ENCODE measurements around the gene TMED7.

Gene TMED7

DNA sequence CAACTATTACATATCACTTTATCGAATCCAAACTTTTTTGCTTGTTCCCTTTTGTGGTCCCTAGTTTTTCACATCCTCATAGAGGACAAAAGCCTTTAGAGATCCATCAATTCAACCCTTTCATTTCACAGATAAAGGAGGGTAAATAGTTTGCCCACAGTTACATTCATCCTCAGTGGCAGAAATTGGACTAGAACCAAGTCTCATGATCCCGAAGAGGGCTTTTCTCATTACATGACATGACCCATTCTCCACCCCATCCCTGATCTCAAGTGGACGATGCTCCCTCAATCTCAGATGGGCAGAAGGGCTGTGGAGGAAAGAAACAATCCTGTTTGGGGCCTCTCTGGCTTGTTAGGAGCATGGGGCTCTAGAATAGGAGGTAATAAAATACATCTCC lies 46.6 kb downstream of the TMED7 start:
- H3K4me3 ChIP-seq (replicated peaks; ENCODE audit: insufficient read depth, low read length) = no peak overlapping the region
- no peak for DNase-seq (ENCODE audit: low read depth in 1 of 2, low spot score in 1 of 2)

DNA sequence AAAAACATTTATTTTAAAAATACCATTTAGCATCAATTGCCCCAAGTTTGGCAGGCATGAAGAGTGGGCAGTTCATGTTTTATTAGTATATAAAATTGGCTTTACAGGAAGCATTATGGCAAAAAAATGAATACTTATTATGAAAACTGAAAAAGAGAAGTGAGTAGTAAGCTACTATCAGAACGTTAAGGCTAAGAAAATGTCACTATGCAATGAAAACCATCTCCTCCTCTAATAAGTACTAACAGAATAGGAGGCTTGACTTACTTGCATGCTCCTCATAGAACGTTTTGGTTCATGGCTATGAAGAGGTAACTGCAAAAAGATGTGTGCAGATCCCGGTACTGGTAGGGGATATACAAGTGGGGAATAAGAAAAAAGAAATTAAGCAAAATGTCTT lies 47.2 kb downstream of the TMED7 start:
- Histone ChIP-seq H3K27ac (replicated peaks) (no peak overlapping the region), H3K4me3 (replicated peaks; ENCODE audit: insufficient read depth, low read length) (no peak overlapping the region), H3K27me3 (ENCODE audit: insufficient read depth, poor library complexity, severe bottlenecking) (no peaks in the 10 kb centered on the region)
- TF ChIP-seq, protein P1, sequence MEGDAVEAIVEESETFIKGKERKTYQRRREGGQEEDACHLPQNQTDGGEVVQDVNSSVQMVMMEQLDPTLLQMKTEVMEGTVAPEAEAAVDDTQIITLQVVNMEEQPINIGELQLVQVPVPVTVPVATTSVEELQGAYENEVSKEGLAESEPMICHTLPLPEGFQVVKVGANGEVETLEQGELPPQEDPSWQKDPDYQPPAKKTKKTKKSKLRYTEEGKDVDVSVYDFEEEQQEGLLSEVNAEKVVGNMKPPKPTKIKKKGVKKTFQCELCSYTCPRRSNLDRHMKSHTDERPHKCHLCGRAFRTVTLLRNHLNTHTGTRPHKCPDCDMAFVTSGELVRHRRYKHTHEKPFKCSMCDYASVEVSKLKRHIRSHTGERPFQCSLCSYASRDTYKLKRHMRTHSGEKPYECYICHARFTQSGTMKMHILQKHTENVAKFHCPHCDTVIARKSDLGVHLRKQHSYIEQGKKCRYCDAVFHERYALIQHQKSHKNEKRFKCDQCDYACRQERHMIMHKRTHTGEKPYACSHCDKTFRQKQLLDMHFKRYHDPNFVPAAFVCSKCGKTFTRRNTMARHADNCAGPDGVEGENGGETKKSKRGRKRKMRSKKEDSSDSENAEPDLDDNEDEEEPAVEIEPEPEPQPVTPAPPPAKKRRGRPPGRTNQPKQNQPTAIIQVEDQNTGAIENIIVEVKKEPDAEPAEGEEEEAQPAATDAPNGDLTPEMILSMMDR (IDR thresholded peaks at IDR 0.05; ENCODE audit: insufficient read depth, low read length) = no peak
- TF ChIP-seq SPI1 (IDR thresholded peaks at IDR 0.05; ENCODE audit: borderline replicate concordance, low read depth) (no peak), POLR2AphosphoS5 (IDR thresholded peaks at IDR 0.05; ENCODE audit: low read depth) (no peak), GABPA (IDR thresholded peaks at IDR 0.05; ENCODE audit: low read depth) (no peak)
- TF ChIP-seq, protein P2, sequence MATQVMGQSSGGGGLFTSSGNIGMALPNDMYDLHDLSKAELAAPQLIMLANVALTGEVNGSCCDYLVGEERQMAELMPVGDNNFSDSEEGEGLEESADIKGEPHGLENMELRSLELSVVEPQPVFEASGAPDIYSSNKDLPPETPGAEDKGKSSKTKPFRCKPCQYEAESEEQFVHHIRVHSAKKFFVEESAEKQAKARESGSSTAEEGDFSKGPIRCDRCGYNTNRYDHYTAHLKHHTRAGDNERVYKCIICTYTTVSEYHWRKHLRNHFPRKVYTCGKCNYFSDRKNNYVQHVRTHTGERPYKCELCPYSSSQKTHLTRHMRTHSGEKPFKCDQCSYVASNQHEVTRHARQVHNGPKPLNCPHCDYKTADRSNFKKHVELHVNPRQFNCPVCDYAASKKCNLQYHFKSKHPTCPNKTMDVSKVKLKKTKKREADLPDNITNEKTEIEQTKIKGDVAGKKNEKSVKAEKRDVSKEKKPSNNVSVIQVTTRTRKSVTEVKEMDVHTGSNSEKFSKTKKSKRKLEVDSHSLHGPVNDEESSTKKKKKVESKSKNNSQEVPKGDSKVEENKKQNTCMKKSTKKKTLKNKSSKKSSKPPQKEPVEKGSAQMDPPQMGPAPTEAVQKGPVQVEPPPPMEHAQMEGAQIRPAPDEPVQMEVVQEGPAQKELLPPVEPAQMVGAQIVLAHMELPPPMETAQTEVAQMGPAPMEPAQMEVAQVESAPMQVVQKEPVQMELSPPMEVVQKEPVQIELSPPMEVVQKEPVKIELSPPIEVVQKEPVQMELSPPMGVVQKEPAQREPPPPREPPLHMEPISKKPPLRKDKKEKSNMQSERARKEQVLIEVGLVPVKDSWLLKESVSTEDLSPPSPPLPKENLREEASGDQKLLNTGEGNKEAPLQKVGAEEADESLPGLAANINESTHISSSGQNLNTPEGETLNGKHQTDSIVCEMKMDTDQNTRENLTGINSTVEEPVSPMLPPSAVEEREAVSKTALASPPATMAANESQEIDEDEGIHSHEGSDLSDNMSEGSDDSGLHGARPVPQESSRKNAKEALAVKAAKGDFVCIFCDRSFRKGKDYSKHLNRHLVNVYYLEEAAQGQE (IDR thresholded peaks at IDR 0.05; ENCODE audit: insufficient replicate concordance, low read depth) = no peak
- DNase-seq (ENCODE audit: low read depth in 1 of 2, low spot score in 1 of 2) = no peak

More for the DNA sequence above, 46.6 kb downstream of the TMED7 start:
- Histone ChIP-seq H3K27me3 (ENCODE audit: insufficient read depth, poor library complexity, severe bottlenecking) (no peaks in the 10 kb centered on the region), H3K27ac (replicated peaks) (no peak overlapping the region)
- TF ChIP-seq, protein P2 (IDR thresholded peaks at IDR 0.05; ENCODE audit: insufficient replicate concordance, low read depth) = no peak
- TF ChIP-seq SPI1 (IDR thresholded peaks at IDR 0.05; ENCODE audit: borderline replicate concordance, low read depth) = no peak
- TF ChIP-seq, protein P1 (IDR thresholded peaks at IDR 0.05; ENCODE audit: insufficient read depth, low read length) = no peak
- no peak for TF ChIP-seq GABPA (IDR thresholded peaks at IDR 0.05; ENCODE audit: low read depth)
- no peak for TF ChIP-seq POLR2AphosphoS5 (IDR thresholded peaks at IDR 0.05; ENCODE audit: low read depth)

DNA sequence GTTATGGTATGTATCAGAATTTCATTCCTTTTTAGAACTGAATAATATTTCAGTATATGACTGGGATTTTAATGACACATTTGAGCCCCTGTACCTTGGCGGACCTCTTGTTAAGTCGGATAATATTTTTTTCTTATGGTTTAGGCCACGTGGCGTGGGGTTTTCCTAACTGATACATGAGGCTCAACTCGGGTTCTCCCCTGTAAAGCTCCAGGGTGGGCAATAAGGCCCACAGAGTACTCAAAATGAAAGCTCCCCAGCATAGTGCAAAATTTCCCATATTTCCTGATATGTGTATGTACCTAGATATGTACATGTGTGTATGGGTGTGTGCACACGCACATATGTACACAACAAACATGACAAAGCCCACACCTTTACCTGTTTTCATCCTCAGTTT lies 48.1 kb downstream of the TMED7 start:
- no peak overlapping the region for H3K27ac ChIP-seq (replicated peaks)
- DNase-seq (ENCODE audit: low read depth in 1 of 2, low spot score in 1 of 2) = no peak
- H3K27me3 ChIP-seq (ENCODE audit: insufficient read depth, poor library complexity, severe bottlenecking) = no peaks in the 10 kb centered on the region
- no peak overlapping the region for H3K4me3 ChIP-seq (replicated peaks; ENCODE audit: insufficient read depth, low read length)
- TF ChIP-seq, protein P1 (IDR thresholded peaks at IDR 0.05; ENCODE audit: insufficient read depth, low read length) = no peak
- TF ChIP-seq POLR2AphosphoS5 (IDR thresholded peaks at IDR 0.05; ENCODE audit: low read depth) (no peak), SPI1 (IDR thresholded peaks at IDR 0.05; ENCODE audit: borderline replicate concordance, low read depth) (no peak), GABPA (IDR thresholded peaks at IDR 0.05; ENCODE audit: low read depth) (no peak)
- TF ChIP-seq, protein P2 (IDR thresholded peaks at IDR 0.05; ENCODE audit: insufficient replicate concordance, low read depth) = no peak

Measured in HL-60 (cell line).